Karpas-422 (cell line): ENCODE measurements around the gene NRL. TPM values are rescaled to one million over a fixed set of nuclear protein-coding genes. Genes with fewer than 3 reads are reported as not detected.

Experiments
- DNase-seq: peaks from one replicate; pipeline ENCODE4 v3.0.0-alpha.2; 2015
- H2AFZ ChIP-seq: fragments of 200-600 bp; sonication (generic); 2 replicates; pipeline ENCODE4 v1.6.1; 2014; ENCODE audit warnings: antibody characterized with exemption, low read length, mixed read lengths
- H3K27ac ChIP-seq: fragments of 200-600 bp; sonication (generic); 2 replicates; pipeline ENCODE4 v1.5.1; 2014; ENCODE audit warnings: mild to moderate bottlenecking, low read length, moderate library complexity
- H3K27me3 ChIP-seq: fragments of 200-600 bp; sonication (generic); 2 replicates; pipeline ENCODE4 v1.6.1; 2014; ENCODE audit warnings: low read length, mixed read lengths
- H3K36me3 ChIP-seq: fragments of 200-600 bp; sonication (generic); 2 replicates; pipeline ENCODE4 v1.6.1; 2014; ENCODE audit warnings: low read length, mixed read lengths; ENCODE audit not compliant: insufficient read depth
- H3K4me1 ChIP-seq: fragments of 200-600 bp; sonication (generic); 2 replicates; pipeline ENCODE4 v1.6.1; 2014; ENCODE audit warnings: mild to moderate bottlenecking, low read length, mixed read lengths
- H3K4me2 ChIP-seq: fragments of 200-600 bp; sonication (generic); 2 replicates; pipeline ENCODE4 v1.6.1; 2014; ENCODE audit warnings: low read length, low read depth, mild to moderate bottlenecking; ENCODE audit not compliant: poor library complexity, severe bottlenecking
- H3K4me3 ChIP-seq: fragments of 200-600 bp; sonication (generic); 2 replicates; pipeline ENCODE4 v1.5.1; 2014; ENCODE audit warnings: mild to moderate bottlenecking, antibody characterized with exemption, low read length, mixed read lengths
- H3K79me2 ChIP-seq: fragments of 200-600 bp; sonication (generic); 2 replicates; pipeline ENCODE4 v1.6.1; 2014; ENCODE audit warnings: mild to moderate bottlenecking, low read length, mixed read lengths
- H3K9ac ChIP-seq: fragments of 200-600 bp; sonication (generic); 2 replicates; pipeline ENCODE4 v1.6.0; 2014; ENCODE audit warnings: low read length
- H3K9me2 ChIP-seq: fragments of 200-600 bp; sonication (generic), shearing (Covaris generic); replicated peaks from 2 replicates; pipeline ENCODE4 v1.6.0; 2014; ENCODE audit warnings: mild to moderate bottlenecking, low read length, moderate library complexity; ENCODE audit not compliant: insufficient read depth
- H3K9me3 ChIP-seq: fragments of 300-700, 200-600 bp; sonication (generic); 2 replicates; pipeline ENCODE4 v1.6.1; 2014; ENCODE audit warnings: low read length, mixed read lengths
- H4K20me1 ChIP-seq: fragments of 200-600 bp; sonication (generic); 2 replicates; pipeline ENCODE4 v1.6.1; 2014; ENCODE audit warnings: mild to moderate bottlenecking, antibody characterized with exemption, low read length, low read depth; ENCODE audit not compliant: insufficient read depth
- total RNA-seq: library from RNA; depleted of rRNA; stranded (reverse); fragments of >200 nt; shearing (Covaris generic); gene quantifications from 2 replicates; pipeline ENCODE4 v1.2.3, GENCODE V29; 2014; ENCODE audit warnings: low replicate concordance; rRNA removed

The NRL gene
- total RNA-seq: 1.5 and 2.5 TPM in 2 replicates

DNA sequence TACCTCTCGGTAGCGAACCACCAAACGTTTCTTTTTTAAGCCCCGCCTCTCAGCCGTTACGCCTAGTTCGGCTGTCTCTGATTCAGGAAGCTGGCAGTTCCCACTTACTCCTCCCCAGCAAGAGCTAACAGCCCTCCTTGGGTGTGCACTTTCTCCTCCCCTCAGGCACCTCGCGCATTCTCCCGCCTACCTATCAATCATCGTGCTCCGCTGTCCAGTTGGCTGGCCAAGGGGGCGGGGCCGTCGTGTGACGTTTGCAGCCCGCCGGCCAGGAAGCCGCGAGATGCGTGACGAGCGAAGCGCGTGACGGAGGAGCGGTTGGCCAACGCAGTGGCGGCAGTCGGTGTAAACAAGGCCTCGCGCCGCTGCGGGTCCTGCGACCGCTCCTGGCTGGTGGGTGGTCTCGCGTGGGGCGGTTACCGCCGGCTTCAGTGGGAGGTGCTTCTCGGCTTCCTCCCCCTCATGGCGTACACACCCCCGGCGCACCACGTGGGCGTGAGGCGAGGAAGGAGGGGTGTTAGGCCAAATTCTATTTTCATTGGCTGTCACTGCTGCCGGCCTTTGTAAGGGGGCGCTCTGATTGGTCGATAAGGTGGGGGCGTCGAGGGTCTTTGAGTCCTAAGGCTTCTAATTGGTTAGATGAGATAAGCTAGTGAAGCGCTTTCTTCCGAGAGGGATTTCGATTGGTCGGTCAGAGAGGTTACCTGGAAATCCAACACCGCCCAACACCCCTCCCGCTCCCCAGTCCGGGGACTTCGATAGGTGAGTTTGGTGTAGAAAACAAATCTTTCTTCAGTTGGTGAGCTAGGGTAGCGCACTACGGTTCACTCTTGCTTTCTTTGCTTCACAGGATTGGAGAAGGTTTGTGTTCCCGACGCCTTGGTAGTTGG lies at the start of gene NRL, which contains the start of gene DCAF11:
Gene NRL (minus strand): TSS at position 418 of the 890 bp plus-strand sequence. CDS start 32,101 bp downstream, outside the sequence.
Gene DCAF11 (plus strand): TSS at position 246 of the 890 bp plus-strand sequence. CDS start 818 bp downstream, outside the sequence.
- Histone ChIP-seq H3K36me3 (peaks cover 8% of the 10 kb centered on the region; the same call in 1 of the 2 replicates), H3K79me2 (peaks cover 22% of the 10 kb centered on the region), H3K9me2 (no peaks in the 10 kb centered on the region), H4K20me1 (no peaks in the 10 kb centered on the region), H3K4me1 (peaks cover 19% of the 10 kb centered on the region), H3K27me3 (no peaks in the 10 kb centered on the region), H2AFZ (peak within 1 kb of the TSS; percentile 87), H3K4me3 (peak within 1 kb of the TSS; percentile 89), H3K27ac (peak within 1 kb of the TSS; percentile 91), H3K4me2 (peak within 1 kb of the TSS; percentile 91), H3K9me3 (no peaks in the 10 kb centered on the region), H3K9ac (peak within 1 kb of the TSS; percentile 95)
- peak; percentile 100 for DNase-seq

DNA sequence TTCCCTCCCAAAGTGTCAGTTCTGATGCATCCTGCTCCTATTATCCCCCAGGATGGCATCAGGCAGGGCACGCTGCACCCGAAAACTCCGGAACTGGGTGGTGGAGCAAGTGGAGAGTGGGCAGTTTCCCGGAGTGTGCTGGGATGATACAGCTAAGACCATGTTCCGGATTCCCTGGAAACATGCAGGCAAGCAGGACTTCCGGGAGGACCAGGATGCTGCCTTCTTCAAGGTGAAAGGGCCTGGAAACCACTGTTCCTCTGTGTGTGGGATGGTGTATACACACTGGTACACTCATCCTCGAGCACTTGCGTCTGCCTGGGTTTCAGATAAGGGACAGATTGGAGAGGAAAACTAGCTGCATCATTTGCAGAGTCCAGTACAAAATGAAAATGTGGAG lies 47.3 kb upstream of the NRL start:
- peak overlapping the region; percentile 88 for H3K9ac ChIP-seq
- peaks cover 52% of the 10 kb centered on the region; the same call in 1 of the 2 replicates for H3K36me3 ChIP-seq
- H3K4me3 ChIP-seq: peak overlapping the region; percentile 76
- no peak for DNase-seq
- no peaks in the 10 kb centered on the region for H3K27me3 ChIP-seq
- H3K9me2 ChIP-seq: no peaks in the 10 kb centered on the region
- H4K20me1 ChIP-seq: no peaks in the 10 kb centered on the region
- H3K9me3 ChIP-seq: no peaks in the 10 kb centered on the region
- peaks cover 21% of the 10 kb centered on the region for H3K4me1 ChIP-seq
- peaks cover 17% of the 10 kb centered on the region for H3K79me2 ChIP-seq
- no peak overlapping the region for H2AFZ ChIP-seq
- peak overlapping the region; percentile 77 for H3K27ac ChIP-seq
- peak overlapping the region; percentile 91 for H3K4me2 ChIP-seq

DNA sequence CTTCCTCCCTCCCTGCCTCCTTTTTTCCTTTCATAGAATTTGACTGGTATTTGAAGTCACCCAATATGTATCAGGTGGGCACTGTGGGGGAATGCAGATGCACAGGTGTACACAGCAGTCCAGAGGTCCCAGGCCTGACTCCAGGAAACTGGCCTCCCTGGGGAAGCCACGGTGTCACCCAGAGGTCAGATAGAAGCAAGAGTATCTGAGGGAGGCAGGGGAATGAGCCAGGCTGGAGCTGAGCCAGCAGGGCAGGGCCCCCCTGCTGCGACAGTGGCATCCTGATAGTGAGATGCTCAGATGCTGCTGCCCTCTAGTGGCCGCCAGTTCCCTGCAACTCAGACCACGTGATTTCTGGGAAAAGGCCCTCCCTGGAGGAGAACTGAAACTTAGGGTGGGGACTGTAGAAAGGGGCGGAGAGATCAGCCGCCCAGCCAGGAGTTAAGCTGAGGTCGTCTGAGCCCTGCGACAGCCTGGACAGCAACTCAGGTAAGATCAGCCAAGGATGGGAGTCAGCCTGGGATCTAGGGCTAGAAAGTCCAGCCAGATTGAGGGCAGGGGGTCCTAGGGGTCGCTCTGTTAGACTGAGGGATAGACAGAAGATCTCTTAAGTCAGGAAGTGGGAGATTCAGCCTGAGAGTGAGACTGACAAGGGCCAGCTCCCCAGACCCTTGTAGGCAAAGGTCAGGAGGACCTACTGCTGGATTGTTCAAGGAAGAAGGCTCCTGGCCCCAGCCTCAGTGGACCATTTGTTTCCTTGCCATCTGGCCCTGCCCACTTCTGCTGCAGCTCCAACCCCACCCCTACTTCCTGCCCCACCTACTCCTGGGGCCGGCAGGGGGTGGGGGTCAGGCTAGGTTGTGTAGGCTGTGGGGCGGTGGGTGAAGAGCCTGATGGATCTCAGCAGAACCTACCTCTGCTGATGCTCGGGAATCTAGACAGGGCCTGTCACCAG lies 46.4 kb upstream of the NRL start, which contains the start of gene IRF9:
Gene IRF9 (plus strand): TSS at position 416 of the 955 bp plus-strand sequence. CDS start 880 bp downstream, outside the sequence.
- Histone ChIP-seq H3K79me2 (peaks cover 17% of the 10 kb centered on the region), H3K9me3 (no peaks in the 10 kb centered on the region), H3K36me3 (peaks cover 56% of the 10 kb centered on the region; the same call in 1 of the 2 replicates), H3K9ac (peak within 1 kb of the TSS; percentile 88), H3K27me3 (no peaks in the 10 kb centered on the region), H2AFZ (no peak within 1 kb of the TSS), H3K4me3 (peak within 1 kb of the TSS; percentile 76), H3K4me1 (peaks cover 21% of the 10 kb centered on the region), H3K4me2 (peak within 1 kb of the TSS; percentile 91), H3K27ac (peak within 1 kb of the TSS; percentile 77), H3K9me2 (no peaks in the 10 kb centered on the region), H4K20me1 (no peaks in the 10 kb centered on the region)
- DNase-seq: peak; percentile 99

DNA sequence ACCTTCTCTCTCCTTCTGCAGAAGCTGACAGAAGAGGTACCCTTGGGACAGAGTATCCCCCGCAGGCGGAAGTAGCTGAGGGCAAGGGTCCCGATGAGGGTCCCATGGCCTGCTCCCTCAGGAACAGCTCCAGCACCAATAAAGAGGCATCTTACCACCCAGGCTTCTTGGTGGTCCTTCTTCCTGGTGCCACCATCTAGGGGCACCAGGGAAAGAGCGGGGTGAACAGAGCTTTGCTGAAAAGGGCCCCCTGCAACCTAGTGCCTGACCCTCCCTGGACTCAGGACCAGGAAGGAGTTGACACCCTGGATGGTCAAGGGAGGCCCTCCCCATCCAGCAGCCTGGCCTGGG lies 45.7 kb upstream of the NRL start:
- no peaks in the 10 kb centered on the region for H3K9me2 ChIP-seq
- no peaks in the 10 kb centered on the region for H4K20me1 ChIP-seq
- H3K79me2 ChIP-seq: peaks cover 17% of the 10 kb centered on the region
- peak overlapping the region; percentile 91 for H3K4me2 ChIP-seq
- H2AFZ ChIP-seq: no peak overlapping the region
- no peak overlapping the region for H3K4me3 ChIP-seq
- H3K27me3 ChIP-seq: no peaks in the 10 kb centered on the region
- peak overlapping the region; percentile 8; the same call in 1 of the 2 replicates for H3K27ac ChIP-seq
- H3K36me3 ChIP-seq: peaks cover 55% of the 10 kb centered on the region
- peaks cover 21% of the 10 kb centered on the region for H3K4me1 ChIP-seq
- H3K9me3 ChIP-seq: no peaks in the 10 kb centered on the region
- H3K9ac ChIP-seq: no peak overlapping the region
- no peak for DNase-seq

DNA sequence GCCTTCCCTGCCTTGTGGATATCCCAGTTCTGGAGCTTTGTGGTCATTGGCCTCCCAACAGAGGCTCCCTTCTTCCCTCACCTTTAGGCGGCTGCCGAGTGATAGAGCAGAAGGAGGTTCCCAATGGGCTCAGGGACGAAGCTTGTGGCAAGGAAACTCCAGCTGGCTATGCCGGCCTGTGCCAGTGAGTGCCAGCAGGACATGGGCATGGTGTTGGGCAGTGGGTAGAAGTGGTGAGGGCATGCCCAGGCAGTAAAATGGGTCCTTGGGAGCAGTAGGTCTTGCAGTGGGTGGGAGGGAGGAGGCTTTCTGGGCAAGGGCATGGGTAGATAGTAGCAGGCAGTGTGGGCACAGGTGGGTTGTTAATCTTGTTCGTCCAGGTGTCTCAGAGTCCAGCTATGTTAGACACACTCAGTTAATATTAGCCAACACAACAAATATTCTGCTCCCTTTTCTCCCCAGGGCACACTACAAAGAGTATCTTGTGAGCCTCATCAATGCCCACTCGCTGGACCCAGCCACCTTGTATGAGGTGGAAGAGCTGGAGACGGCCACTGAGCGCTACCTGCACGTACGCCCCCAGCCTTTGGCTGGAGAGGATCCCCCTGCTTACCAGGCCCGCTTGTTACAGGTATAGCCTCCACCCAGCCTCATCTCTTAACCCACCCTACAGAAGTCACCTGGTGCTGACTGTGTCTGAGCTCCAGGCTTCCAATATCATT lies 45.2 kb upstream of the NRL start:
- Histone ChIP-seq H3K4me2 (no peak overlapping the region), H3K9me3 (no peaks in the 10 kb centered on the region), H3K9ac (no peak overlapping the region), H3K79me2 (peaks cover 17% of the 10 kb centered on the region), H3K36me3 (peaks cover 55% of the 10 kb centered on the region), H3K9me2 (no peaks in the 10 kb centered on the region), H2AFZ (no peak overlapping the region), H3K27me3 (no peaks in the 10 kb centered on the region), H3K4me3 (no peak overlapping the region), H3K27ac (0 out of 2 replicates have a peak overlapping the region, but pooled peaks have one; percentile 8), H3K4me1 (peaks cover 21% of the 10 kb centered on the region), H4K20me1 (no peaks in the 10 kb centered on the region)
- DNase-seq: no peak

DNA sequence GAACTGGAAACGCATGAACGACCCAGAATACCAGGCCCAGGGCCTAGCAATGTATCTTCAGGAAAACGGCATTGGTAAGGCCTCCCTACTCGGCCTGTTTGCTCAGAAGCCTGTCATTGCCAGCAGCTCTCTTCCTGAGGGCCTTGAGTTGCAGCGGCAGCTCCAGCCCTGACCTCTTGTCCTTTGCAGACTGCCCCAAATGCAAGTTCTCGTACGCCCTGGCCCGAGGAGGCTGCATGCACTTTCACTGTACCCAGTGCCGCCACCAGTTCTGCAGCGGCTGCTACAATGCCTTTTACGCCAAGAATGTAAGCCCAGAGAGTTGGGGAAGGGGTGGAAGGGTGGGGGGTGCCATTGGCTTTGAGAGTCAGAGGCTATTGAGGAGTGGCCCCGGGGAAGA lies 42.6 kb upstream of the NRL start:
- no peaks in the 10 kb centered on the region for H3K9me2 ChIP-seq
- H3K4me2 ChIP-seq: no peak overlapping the region
- no peaks in the 10 kb centered on the region for H4K20me1 ChIP-seq
- H3K4me1 ChIP-seq: peaks cover 20% of the 10 kb centered on the region
- no peak overlapping the region for H3K9ac ChIP-seq
- DNase-seq: no peak
- H3K27me3 ChIP-seq: no peaks in the 10 kb centered on the region
- H2AFZ ChIP-seq: no peak overlapping the region
- peaks cover 40% of the 10 kb centered on the region for H3K36me3 ChIP-seq
- no peak overlapping the region for H3K4me3 ChIP-seq
- peaks cover 12% of the 10 kb centered on the region for H3K79me2 ChIP-seq
- H3K9me3 ChIP-seq: no peaks in the 10 kb centered on the region
- no peak overlapping the region for H3K27ac ChIP-seq

DNA sequence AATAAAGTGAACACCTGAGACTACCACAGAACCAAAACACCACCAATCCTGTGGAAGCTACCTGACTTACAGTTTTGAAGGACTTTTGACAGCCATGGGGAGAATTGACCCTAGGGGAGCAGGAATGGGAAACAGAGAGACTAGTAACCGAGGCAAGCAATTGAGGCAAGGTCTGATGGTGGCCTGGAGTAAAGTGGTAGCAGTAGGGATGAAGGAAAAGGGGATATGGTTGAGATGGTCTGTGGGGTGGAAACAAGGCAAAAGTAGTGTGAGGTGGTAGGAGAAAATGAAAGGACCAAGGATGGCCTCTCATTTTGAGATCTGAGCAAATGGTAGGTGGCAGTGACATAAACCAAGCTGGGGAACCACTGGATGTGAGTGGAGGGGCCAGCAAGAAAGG lies 42.1 kb upstream of the NRL start:
- H3K36me3 ChIP-seq: peaks cover 39% of the 10 kb centered on the region
- H3K9ac ChIP-seq: no peak overlapping the region
- H3K9me3 ChIP-seq: no peaks in the 10 kb centered on the region
- H3K4me1 ChIP-seq: peaks cover 15% of the 10 kb centered on the region
- H3K27me3 ChIP-seq: no peaks in the 10 kb centered on the region
- no peaks in the 10 kb centered on the region for H4K20me1 ChIP-seq
- H3K4me3 ChIP-seq: no peak overlapping the region
- DNase-seq: no peak
- H3K79me2 ChIP-seq: peaks cover 7% of the 10 kb centered on the region
- no peak overlapping the region for H3K27ac ChIP-seq
- H3K9me2 ChIP-seq: no peaks in the 10 kb centered on the region
- no peak overlapping the region for H2AFZ ChIP-seq
- no peak overlapping the region for H3K4me2 ChIP-seq
